COR-L47 (cell line): ENCODE measurements around the gene REEP3.
"Not testable (repeated sequence)": the region's sequence is repeated elsewhere in the genome, so short reads cannot be mapped to it uniquely, and the experiment has no call there.

Experiments
- DNase-seq: peaks from one replicate; lab custom pipeline; 2025; lab: John Stamatoyannopoulos, UW

The REEP3 gene

GRCh38 chr10:63549810-63550209 is 28.6 kb downstream of the REEP3 start:
- DNase-seq: no peak

GRCh38 chr10:63553031-63553430 is 31.8 kb downstream of the REEP3 start:
- no peak for DNase-seq

DNA sequence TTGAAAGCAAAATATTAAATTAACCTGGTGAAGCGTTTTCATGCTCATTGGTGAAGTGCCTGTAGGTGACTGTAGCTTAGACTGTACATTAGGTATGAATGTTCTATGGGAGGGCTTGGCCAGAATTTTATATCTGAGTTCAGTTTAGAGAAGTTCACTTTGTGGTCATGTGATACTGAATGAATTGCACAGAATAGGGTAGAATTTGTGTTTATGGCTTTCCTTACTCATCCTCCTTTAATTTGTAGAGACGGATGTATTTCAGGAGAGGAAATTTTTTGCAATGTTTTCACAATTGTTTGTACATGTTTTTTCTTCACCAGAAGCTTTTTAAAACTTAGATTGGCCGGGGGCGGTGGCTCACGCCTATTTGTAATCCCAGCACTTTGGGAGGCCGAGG is 32.3 kb downstream of the REEP3 start:
- DNase-seq: no peak

DNA sequence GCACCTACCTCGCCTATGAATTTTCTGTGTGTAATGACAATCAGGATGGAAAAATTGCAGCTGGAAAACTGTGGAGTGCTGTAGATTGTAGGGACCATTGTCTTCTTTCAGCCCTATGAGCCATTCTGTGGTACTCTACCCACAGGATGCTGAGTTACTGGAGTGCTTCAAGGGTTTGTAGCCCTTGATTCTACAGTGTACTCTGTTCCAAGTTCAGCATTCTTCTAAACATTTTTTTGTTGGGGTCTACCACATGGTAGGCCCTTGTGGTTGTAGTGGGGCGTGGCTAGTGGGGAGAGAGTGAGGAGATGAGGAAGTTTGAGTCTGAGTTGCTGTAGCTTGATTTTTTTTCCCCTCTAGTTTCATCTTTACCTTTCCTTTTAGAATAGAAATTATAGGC is 33.5 kb downstream of the REEP3 start:
- no peak for DNase-seq

GRCh38 chr10:63555330-63555729 is 34.1 kb downstream of the REEP3 start:
- no peak for DNase-seq

GRCh38 chr10:63558132-63558784 is 37.1 kb downstream of the REEP3 start:
- DNase-seq: no peak

GRCh38 chr10:63561341-63561740 is 40.1 kb downstream of the REEP3 start:
- DNase-seq: no peak

DNA sequence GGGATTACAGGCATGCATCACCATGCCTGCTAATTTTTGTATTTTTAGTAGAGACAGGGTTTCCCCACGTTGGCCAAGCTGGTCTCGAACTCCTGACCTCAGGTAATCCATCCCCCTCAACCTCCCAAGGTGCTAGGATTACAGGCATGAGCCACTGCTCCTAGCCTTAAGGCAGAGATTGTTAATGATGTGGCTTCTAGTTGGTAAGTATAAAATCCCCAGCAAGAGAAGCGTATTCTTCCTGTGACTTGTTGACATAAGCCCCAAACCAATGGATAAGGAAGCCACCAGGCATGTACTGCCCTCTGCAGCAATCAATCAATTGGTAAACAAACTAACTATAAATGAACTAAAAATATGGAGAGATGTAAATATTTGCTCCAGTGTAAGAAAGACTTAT is 41.2 kb downstream of the REEP3 start:
- no peak for DNase-seq

GRCh38 chr10:63562857-63563256 is 41.7 kb downstream of the REEP3 start:
- no peak for DNase-seq

DNA sequence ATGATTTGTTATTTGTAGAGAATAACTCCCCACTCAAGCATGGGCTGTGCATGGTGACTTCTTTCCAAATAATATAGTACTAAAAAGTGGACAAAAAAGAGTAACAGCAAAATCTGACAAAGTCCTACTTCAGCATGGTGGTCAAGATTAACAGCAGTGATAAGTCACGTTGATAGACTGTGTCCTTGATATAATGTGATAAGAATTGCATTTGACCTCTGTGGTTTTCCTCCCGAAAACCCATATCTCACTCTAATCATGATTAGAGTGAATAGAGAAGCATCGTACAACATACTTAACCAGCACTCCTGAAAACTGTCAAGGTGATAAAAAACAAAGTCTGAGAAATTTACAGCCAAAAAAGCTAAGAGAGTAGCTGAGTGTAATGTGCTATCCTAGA is 42.4 kb downstream of the REEP3 start:
- no peak for DNase-seq

DNA sequence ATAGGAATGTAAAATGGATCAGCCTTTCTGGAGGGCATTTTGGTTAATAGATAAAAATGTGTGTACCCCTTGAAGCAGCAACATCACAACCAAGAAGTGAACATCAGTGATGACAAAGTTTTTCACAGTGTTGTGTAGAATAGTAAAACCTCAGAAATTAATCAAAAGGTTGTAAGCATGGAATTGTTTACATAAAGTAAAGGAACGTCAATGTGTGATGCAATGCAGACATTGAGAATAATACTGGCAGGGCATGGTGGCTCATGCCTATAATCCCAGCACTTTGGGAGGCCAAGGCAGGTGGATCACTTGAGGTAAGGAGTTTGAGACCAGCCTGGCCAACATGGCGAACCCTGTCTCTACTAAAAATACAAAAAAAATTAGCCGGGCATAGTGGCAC is 43.5 kb downstream of the REEP3 start:
- DNase-seq: not testable (repeated sequence)

GRCh38 chr10:63573068-63573697 is 52.0 kb downstream of the REEP3 start:
- DNase-seq: peak; percentile 81

- no peak for DNase-seq
These were observed 52.8 kb downstream of the REEP3 start for GRCh38 chr10:63574011-63574410.

DNA sequence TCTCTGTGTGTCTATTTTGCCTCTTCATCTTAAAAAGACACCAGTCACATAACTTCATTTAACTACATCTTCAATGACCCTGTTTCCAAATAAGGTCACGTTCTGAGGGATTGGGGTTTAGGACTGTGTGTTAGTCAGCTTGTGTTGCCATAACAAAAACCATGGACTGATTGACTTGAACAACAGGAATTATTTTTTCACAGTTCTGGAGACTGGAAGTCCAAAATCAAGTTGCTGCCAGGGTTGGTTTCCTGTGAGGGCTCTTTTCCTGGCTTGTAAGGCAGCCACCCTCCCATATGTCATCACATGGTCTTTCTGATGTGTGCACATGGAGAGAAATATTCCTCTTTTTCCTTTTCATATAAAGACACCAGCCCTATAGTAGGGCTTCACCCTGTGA is 55.3 kb downstream of the REEP3 start:
- DNase-seq: no peak

- DNase-seq: no peak
These were observed 57.3 kb downstream of the REEP3 start for GRCh38 chr10:63578501-63578900.

DNA sequence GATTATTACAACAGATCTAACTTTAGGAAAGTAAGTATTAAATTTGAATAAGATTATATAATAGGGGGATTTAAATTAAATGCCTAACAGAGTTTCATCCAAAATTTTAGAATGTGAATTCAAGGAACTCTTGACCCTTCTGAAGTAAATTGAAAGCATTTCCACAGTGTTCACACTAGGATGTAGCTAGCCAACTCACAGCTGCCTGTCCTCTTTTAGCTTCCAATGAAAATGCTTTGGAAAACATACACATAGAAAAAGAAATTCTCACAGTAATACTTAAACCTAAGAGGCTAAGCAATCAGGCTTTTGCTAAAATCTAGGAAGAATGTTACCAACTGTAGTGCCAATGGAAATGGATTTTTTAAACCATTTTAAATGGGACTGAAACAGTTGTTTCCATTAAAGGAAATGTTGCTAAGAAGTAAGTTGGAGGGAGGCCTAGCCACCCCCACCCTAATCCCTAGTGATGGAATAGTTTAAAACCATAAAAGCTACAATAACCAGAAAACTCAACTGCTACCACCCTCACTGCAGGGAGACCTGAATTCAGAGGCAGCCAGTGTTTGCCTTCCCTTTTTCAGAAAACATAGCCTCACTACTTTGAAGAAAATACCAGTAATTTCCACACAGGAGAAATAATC is 58.3 kb downstream of the REEP3 start:
- DNase-seq: no peak

GRCh38 chr10:63582690-63583089 is 61.5 kb downstream of the REEP3 start:
- DNase-seq: no peak

GRCh38 chr10:63583397-63583796 is 62.2 kb downstream of the REEP3 start:
- DNase-seq: no peak

GRCh38 chr10:63583909-63584724 is 62.9 kb downstream of the REEP3 start:
- DNase-seq: no peak

GRCh38 chr10:63584725-63585035 is 63.5 kb downstream of the REEP3 start:
- DNase-seq: no peak

DNA sequence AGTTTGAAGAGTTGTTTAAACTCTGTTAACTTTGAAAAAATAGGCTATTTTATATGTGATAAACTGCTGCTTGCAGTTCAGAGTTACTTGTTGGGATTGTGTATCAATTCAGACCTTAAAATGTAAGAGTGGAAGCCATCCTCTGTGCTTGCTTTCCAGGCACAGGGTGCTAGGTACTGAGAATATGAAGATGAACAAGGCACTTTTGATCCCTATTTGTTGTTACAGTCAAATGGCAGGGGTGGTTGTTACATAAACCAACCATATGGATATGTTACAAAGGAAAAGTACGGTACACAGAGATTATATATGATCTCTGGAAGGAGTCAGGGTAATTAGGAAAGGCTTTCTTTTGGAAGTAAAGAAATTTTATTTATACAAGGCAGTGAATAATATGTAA is 63.8 kb downstream of the REEP3 start:
- DNase-seq: no peak

DNA sequence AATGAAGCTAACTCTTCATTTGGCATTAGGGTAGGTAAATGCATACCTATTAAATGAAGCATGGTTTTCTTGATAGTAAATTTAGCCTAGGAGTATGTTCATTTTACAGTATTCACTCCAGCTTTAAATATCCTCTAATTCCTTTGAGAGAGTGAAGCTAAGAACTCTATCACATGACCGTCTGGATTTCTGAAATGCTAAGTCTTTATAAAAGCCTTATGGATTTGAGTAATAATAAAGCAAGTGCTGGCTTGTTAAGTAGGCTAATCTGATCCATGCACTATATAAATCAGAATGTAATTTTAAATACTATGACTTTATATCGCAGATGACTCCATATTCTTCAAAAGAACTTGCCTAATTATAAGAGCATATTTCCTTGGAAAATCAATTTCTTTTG is 64.8 kb downstream of the REEP3 start:
- no peak for DNase-seq

DNA sequence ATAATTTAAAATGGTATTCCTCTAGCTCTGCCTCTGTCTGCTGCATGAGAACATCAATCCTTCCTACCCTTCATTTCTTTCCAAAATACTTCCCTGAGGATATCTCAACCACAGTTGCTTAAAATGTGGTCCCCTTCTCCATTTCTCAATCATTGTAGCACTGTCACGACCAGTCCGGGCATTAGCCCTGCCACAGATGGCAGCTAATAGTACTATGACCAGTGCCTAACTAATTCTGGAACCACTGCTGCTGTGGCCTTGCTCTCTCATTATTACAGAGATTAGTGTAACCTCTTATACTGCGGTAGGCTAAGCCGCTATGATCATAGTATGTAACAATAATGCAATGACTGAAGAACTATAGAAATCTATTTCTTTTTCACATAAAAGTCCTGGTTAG is 66.0 kb downstream of the REEP3 start:
- no peak for DNase-seq
